ENCODE results near the gene KRT72. TPM values are rescaled to one million over a fixed set of nuclear protein-coding genes. Genes with fewer than 3 reads are reported as not detected.

The KRT72 gene
- polyA plus RNA-seq, 1 donor from 2014 or later: not detected

- H3K27me3 ChIP-seq (ENCODE audit: insufficient read depth, low read depth, low read length): no peaks in the 10 kb centered on the region
- no peak overlapping the region for H3K4me3 ChIP-seq (ENCODE audit: low read length)
- H4K20me1 ChIP-seq (ENCODE audit: insufficient read depth): no peaks in the 10 kb centered on the region
- no peak overlapping the region for H3K4me2 ChIP-seq (ENCODE audit: low read length)
- no peaks in the 10 kb centered on the region for H3K9me2 ChIP-seq (ENCODE audit: insufficient read depth, low read length)
- H2AFZ ChIP-seq (ENCODE audit: low read depth, low read length): no peak overlapping the region
- no peaks in the 10 kb centered on the region for H3K79me2 ChIP-seq (replicated peaks; ENCODE audit: insufficient read depth, low read length)
- H3K27ac ChIP-seq (ENCODE audit: low read length): no peak overlapping the region
- H3K9me3 ChIP-seq (ENCODE audit: low read length): no peaks in the 10 kb centered on the region
- H3K9ac ChIP-seq (ENCODE audit: low read length): no peak overlapping the region
- no peaks in the 10 kb centered on the region for H3F3A ChIP-seq (ENCODE audit: insufficient read depth, low read length, poor library complexity, severe bottlenecking)
- TF ChIP-seq TAF1 (IDR thresholded peaks at IDR 0.05; ENCODE audit: low read depth): no peak
- TF ChIP-seq EP300 (conservative IDR thresholded peaks at IDR 0.05; ENCODE audit: poor library complexity, severe bottlenecking): no peak
- no peak for TF ChIP-seq MXI1 (conservative IDR thresholded peaks at IDR 0.05; ENCODE audit: poor library complexity, severe bottlenecking)
- no peak for TF ChIP-seq CTCF (IDR thresholded peaks at IDR 0.05; ENCODE audit: poor library complexity, severe bottlenecking)
- no peak for TF ChIP-seq REST (IDR thresholded peaks at IDR 0.05; ENCODE audit: borderline replicate concordance)
- no peak for TF ChIP-seq EZH2 (IDR thresholded peaks at IDR 0.05; ENCODE audit: borderline replicate concordance, insufficient read depth, low read length, poor library complexity, severe bottlenecking)
- TF ChIP-seq SMC3 (conservative IDR thresholded peaks at IDR 0.05; ENCODE audit: poor library complexity): no peak
- TF ChIP-seq RAD21 (conservative IDR thresholded peaks at IDR 0.05): no peak
- TF ChIP-seq POLR2AphosphoS5 (IDR thresholded peaks at IDR 0.05): no peak
- no peaks in the 10 kb centered on the region for H3K36me3 ChIP-seq (ENCODE audit: insufficient read depth, low read length)
Measured at GRCh38 chr12:52559979-52560378, 41.3 kb downstream of the KRT72 start.

- H3K9me3 ChIP-seq (ENCODE audit: low read length): no peaks in the 10 kb centered on the region
- H3K27me3 ChIP-seq (ENCODE audit: insufficient read depth, low read depth, low read length): no peaks in the 10 kb centered on the region
- no peak overlapping the region for H3K4me2 ChIP-seq (ENCODE audit: low read length)
- no peak overlapping the region for H3K9ac ChIP-seq (ENCODE audit: low read length)
- H3K79me2 ChIP-seq (replicated peaks; ENCODE audit: insufficient read depth, low read length): no peaks in the 10 kb centered on the region
- no peaks in the 10 kb centered on the region for H4K20me1 ChIP-seq (ENCODE audit: insufficient read depth)
- H2AFZ ChIP-seq (ENCODE audit: low read depth, low read length): no peak overlapping the region
- no peaks in the 10 kb centered on the region for H3K9me2 ChIP-seq (ENCODE audit: insufficient read depth, low read length)
- H3F3A ChIP-seq (ENCODE audit: insufficient read depth, low read length, poor library complexity, severe bottlenecking): no peaks in the 10 kb centered on the region
- no peak overlapping the region for H3K4me3 ChIP-seq (ENCODE audit: low read length)
- no peak overlapping the region for H3K27ac ChIP-seq (ENCODE audit: low read length)
- TF ChIP-seq EZH2 (IDR thresholded peaks at IDR 0.05; ENCODE audit: borderline replicate concordance, insufficient read depth, low read length, poor library complexity, severe bottlenecking) (no peak), TAF1 (IDR thresholded peaks at IDR 0.05; ENCODE audit: low read depth) (no peak), SMC3 (conservative IDR thresholded peaks at IDR 0.05; ENCODE audit: poor library complexity) (no peak), CTCF (IDR thresholded peaks at IDR 0.05; ENCODE audit: poor library complexity, severe bottlenecking) (no peak), MXI1 (conservative IDR thresholded peaks at IDR 0.05; ENCODE audit: poor library complexity, severe bottlenecking) (no peak), EP300 (conservative IDR thresholded peaks at IDR 0.05; ENCODE audit: poor library complexity, severe bottlenecking) (no peak), REST (IDR thresholded peaks at IDR 0.05; ENCODE audit: borderline replicate concordance) (no peak), POLR2AphosphoS5 (IDR thresholded peaks at IDR 0.05) (no peak), RAD21 (conservative IDR thresholded peaks at IDR 0.05) (no peak)
- H3K36me3 ChIP-seq (ENCODE audit: insufficient read depth, low read length): no peaks in the 10 kb centered on the region
Measured at GRCh38 chr12:52558781-52559445, 42.4 kb downstream of the KRT72 start.
